ENCODE measurements around the gene NBEA.

NBEA gene

GRCh38 chr13:35716186-35716585 lies 774.1 kb downstream of the NBEA start (continued):
- TF ChIP-seq PRDM2 (tag by site-specific recombination; IDR thresholded peaks at IDR 0.05; ENCODE audit: borderline replicate concordance) (no peak), ZNF513 (tag by site-specific recombination; IDR thresholded peaks at IDR 0.05) (no peak)

- no peak for TF ChIP-seq SETDB1 (IDR thresholded peaks at IDR 0.05; ENCODE audit: insufficient read length, low read length)
- no peak for TF ChIP-seq OVOL3 (tag by site-specific recombination; IDR thresholded peaks at IDR 0.05)
- TF ChIP-seq REST (tag by site-specific recombination; IDR thresholded peaks at IDR 0.05), result no peak
- no peak for TF ChIP-seq BCL11B (tag by site-specific recombination; IDR thresholded peaks at IDR 0.05; ENCODE audit: low read depth)
- TF ChIP-seq ZNF354C (tag by site-specific recombination; IDR thresholded peaks at IDR 0.05; ENCODE audit: borderline replicate concordance, low read depth), result no peak
- no peak for TF ChIP-seq ZNF544 (tag by site-specific recombination; IDR thresholded peaks at IDR 0.05)
- TF ChIP-seq GLI4 (tag by site-specific recombination; IDR thresholded peaks at IDR 0.05), result no peak
- TF ChIP-seq MZF1 (tag by site-specific recombination; IDR thresholded peaks at IDR 0.05; ENCODE audit: borderline replicate concordance), result no peak
- no peak for TF ChIP-seq ZNF362 (tag by site-specific recombination; IDR thresholded peaks at IDR 0.05)
- no peak for TF ChIP-seq ZNF24 (tag by site-specific recombination; IDR thresholded peaks at IDR 0.05)
- no peak for TF ChIP-seq ZNF239 (tag by site-specific recombination; IDR thresholded peaks at IDR 0.05)
- TF ChIP-seq ZNF473 (tag by site-specific recombination; IDR thresholded peaks at IDR 0.05), result no peak
- no peak for TF ChIP-seq INSM2 (tag by site-specific recombination; IDR thresholded peaks at IDR 0.05)
- TF ChIP-seq ZNF132 (tag by site-specific recombination; IDR thresholded peaks at IDR 0.05; ENCODE audit: borderline replicate concordance), result no peak
- no peak for TF ChIP-seq ZNF785 (tag by site-specific recombination; IDR thresholded peaks at IDR 0.05)
- TF ChIP-seq ZNF292 (tag by site-specific recombination; IDR thresholded peaks at IDR 0.05; ENCODE audit: borderline replicate concordance, low read depth), result no peak
- Histone ChIP-seq H3K27ac (ENCODE audit: extremely low read depth, low read depth, low read length) (no peak overlapping the region), H3K9me3 (ENCODE audit: control insufficient read depth, insufficient read depth, low read depth, low read length) (no peaks in the 10 kb centered on the region), H3K4me1 (ENCODE audit: control insufficient read depth, insufficient read depth, low read length) (no peaks in the 10 kb centered on the region), H3K4me3 (ENCODE audit: low read depth, low read length) (no peak overlapping the region), H3K36me3 (ENCODE audit: control insufficient read depth in 2 of 2, insufficient read depth in 1 of 2, low read length in 2 of 2) (no peaks in the 10 kb centered on the region)
- POLR2A ChIA-PET, result no interaction called here
- CTCF ChIA-PET, result interaction anchor here (0.6 kb wide), 1 partner anchor 87 kb away, joined by 3 read pairs; no protein-coding TSS in a partner anchor
Measured at GRCh38 chr13:35716729-35717128, 774.7 kb downstream of the NBEA start.
